ENCODE results near the gene WBP2.

DNA sequence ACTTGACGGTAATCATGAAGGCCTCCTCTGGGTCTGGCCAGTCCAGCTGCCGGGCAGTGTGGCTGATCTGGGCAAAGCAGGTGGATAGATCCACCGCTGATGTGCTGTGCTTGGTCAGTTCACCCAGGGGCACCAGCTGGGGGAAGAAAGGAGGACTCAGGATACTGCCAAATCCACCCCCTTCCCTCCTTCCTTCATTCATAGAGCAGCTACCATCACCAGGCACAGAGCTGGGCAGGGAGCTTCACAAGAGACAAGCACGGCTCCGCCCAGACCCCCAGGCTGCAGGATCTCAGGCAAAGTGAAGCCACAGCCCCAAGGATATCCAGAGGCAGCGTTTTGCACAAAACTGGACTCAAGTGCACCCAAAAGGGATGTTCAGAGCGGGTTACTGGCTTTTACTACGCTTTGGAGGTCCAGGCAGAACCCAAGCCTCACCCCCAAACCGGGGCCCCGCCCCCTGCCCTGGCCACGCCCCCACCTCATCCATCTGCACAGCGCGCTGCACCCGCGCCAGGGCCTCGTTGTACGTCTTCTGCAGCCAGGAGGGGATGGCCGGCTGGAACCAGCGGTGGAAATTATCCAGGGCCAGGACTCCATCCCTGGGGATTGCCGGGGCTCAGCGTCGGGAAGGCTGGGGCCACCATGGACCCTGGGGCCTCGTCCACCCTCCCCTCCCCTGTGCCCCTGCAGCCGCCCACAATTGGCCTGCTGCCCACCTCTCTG is 20.0 kb downstream of the WBP2 start:
- TF ChIP-seq, protein P1, sequence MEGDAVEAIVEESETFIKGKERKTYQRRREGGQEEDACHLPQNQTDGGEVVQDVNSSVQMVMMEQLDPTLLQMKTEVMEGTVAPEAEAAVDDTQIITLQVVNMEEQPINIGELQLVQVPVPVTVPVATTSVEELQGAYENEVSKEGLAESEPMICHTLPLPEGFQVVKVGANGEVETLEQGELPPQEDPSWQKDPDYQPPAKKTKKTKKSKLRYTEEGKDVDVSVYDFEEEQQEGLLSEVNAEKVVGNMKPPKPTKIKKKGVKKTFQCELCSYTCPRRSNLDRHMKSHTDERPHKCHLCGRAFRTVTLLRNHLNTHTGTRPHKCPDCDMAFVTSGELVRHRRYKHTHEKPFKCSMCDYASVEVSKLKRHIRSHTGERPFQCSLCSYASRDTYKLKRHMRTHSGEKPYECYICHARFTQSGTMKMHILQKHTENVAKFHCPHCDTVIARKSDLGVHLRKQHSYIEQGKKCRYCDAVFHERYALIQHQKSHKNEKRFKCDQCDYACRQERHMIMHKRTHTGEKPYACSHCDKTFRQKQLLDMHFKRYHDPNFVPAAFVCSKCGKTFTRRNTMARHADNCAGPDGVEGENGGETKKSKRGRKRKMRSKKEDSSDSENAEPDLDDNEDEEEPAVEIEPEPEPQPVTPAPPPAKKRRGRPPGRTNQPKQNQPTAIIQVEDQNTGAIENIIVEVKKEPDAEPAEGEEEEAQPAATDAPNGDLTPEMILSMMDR (IDR thresholded peaks at IDR 0.05; ENCODE audit: borderline replicate concordance, extremely low read depth, low read length, poor library complexity, severe bottlenecking) = no peak
- no peak for TF ChIP-seq EZH2 (IDR thresholded peaks at IDR 0.05; ENCODE audit: borderline replicate concordance, low read depth, low read length, severe bottlenecking)
